SU-DHL-6 (cell line): ENCODE data around the gene PIGR.

Experiments
- CTCF ChIP-seq: fragments of 200-600 bp; sonication (generic); IDR thresholded peaks from one replicate; pipeline ENCODE4 v1.5.1; 2017; ENCODE audit warnings: antibody characterized with exemption, mild to moderate bottlenecking, low read length, moderate library complexity; ENCODE audit not compliant: insufficient read depth, poor library complexity, severe bottlenecking
- EZH2phosphoT487 ChIP-seq: fragments of 200-600 bp; sonication (generic), shearing (Covaris generic); conservative IDR thresholded peaks from 2 replicates; pipeline ENCODE4 v1.6.1; 2018; ENCODE audit warnings: mild to moderate bottlenecking, antibody characterized with exemption, low read length, moderate library complexity, mixed read lengths

GRCh38 chr1:206911064-206911663 is 35.1 kb downstream of the PIGR start:
- TF ChIP-seq CTCF = peak; percentile 85
- TF ChIP-seq EZH2phosphoT487 = no peak
